ENCODE results near the gene TMEM191B.
"Not testable (repeated sequence)": the region's sequence is repeated elsewhere in the genome, so short reads cannot be mapped to it uniquely, and the experiment has no call there.

TMEM191B gene

GRCh38 chr22:18558939-18559338 lies 31.3 kb downstream of the TMEM191B start:
- not testable (repeated sequence) for DNase-seq

- not testable (repeated sequence) for DNase-seq
Measured at GRCh38 chr22:18560099-18560974, 32.7 kb downstream of the TMEM191B start.

- DNase-seq, result not testable (repeated sequence)
Measured at GRCh38 chr22:18570509-18571246, 43.1 kb downstream of the TMEM191B start.

- DNase-seq, result not testable (repeated sequence)
Measured at GRCh38 chr22:18573483-18574164, 46.0 kb downstream of the TMEM191B start.

GRCh38 chr22:18574555-18574954 lies 47.0 kb downstream of the TMEM191B start:
- DNase-seq, result not testable (repeated sequence)

- DNase-seq, result not testable (repeated sequence)
Measured at GRCh38 chr22:18575686-18576085, 48.1 kb downstream of the TMEM191B start.

- not testable (repeated sequence) for DNase-seq
Measured at GRCh38 chr22:18577090-18577818, 49.7 kb downstream of the TMEM191B start.

GRCh38 chr22:18577847-18578246 lies 50.2 kb downstream of the TMEM191B start:
- not testable (repeated sequence) for DNase-seq
